PC-9 (cell line): ENCODE results near the gene SPATA46. TPM values are rescaled to one million over a fixed set of nuclear protein-coding genes. Genes with fewer than 3 reads are reported as not detected.
A peak's percentile ranks its signal among the peaks of the same experiment; 100 is the strongest.

Experiments
- BruUV-seq: library from RNA; stranded (reverse); fragments of 400-500 nt; replicated peaks from 2 replicates; lab custom pipeline; 2021; lab: Mats Ljungman, UMichigan
- CTCF ChIA-PET: fragments of 300-600 bp; sonication (Branson Sonifier 250); formaldehyde crosslinking; loops from one replicate; lab custom pipeline; 2022; ENCODE audit warnings: antibody characterized with exemption; lab: Charles Lee
- POLR2A ChIA-PET: fragments of 300-600 bp; sonication (Branson Sonifier 250); formaldehyde crosslinking; loops from one replicate; lab custom pipeline; 2022; ENCODE audit warnings: antibody characterized with exemption; ENCODE audit not compliant: unreplicated experiment; lab: Charles Lee
- DNase-seq, 2 experiments: peaks; one replicate each; pipeline versions ENCODE4 v3.0.0 to v3.0.0-alpha.2; 2015 to 2022; ENCODE audit warnings: mixed read lengths in 1 of 2
- H2AFZ ChIP-seq: fragments of 200-600 bp; sonication (generic); 2 replicates; pipeline ENCODE4 v1.8.1; 2017; ENCODE audit warnings: antibody characterized with exemption
- H3F3A ChIP-seq: fragments of 200-600 bp; sonication (generic); 2 replicates; pipeline ENCODE4 v1.8.1; 2017; ENCODE audit warnings: antibody characterized with exemption, mild to moderate bottlenecking, low read depth; ENCODE audit not compliant: insufficient read depth
- H3K27ac ChIP-seq: fragments of 200-600 bp; sonication (generic); 2 replicates; pipeline ENCODE4 v1.6.1; 2016; ENCODE audit warnings: mixed run types
- H3K27me3 ChIP-seq: fragments of 200-600 bp; sonication (generic); 2 replicates; pipeline ENCODE4 v1.6.1; 2016; ENCODE audit warnings: low read depth, mixed run types; ENCODE audit not compliant: insufficient read depth
- H3K36me3 ChIP-seq: fragments of 200-600 bp; sonication (generic); 2 replicates; pipeline ENCODE4 v1.6.1; 2016; ENCODE audit warnings: low read depth, mixed run types
- H3K4me1 ChIP-seq: fragments of 200-600 bp; sonication (generic); replicated peaks from 2 replicates; pipeline ENCODE4 v1.6.1; 2016; ENCODE audit warnings: mixed run types; ENCODE audit not compliant: insufficient read depth
- H3K4me2 ChIP-seq: fragments of 200-600 bp; sonication (generic); 2 replicates; pipeline ENCODE4 v1.6.1; 2017; ENCODE audit warnings: mixed run types
- H3K4me3 ChIP-seq: fragments of 200-600 bp; sonication (generic); 2 replicates; pipeline ENCODE4 v1.6.1; 2016; ENCODE audit warnings: mixed run types
- H3K79me2 ChIP-seq: fragments of 200-600 bp; sonication (generic); 2 replicates; pipeline ENCODE4 v1.6.1; 2017; ENCODE audit warnings: low read depth, mixed run types
- H3K9me2 ChIP-seq: fragments of 200-600 bp; sonication (generic); 2 replicates; pipeline ENCODE4 v1.8.1; 2017; ENCODE audit warnings: mild to moderate bottlenecking; ENCODE audit not compliant: insufficient read depth
- H3K9me3 ChIP-seq: fragments of 200-600 bp; sonication (generic); 2 replicates; pipeline ENCODE4 v1.8.1; 2016; ENCODE audit warnings: low read depth; ENCODE audit not compliant: insufficient read depth
- H4K20me1 ChIP-seq: fragments of 200-600 bp; sonication (generic); 2 replicates; pipeline ENCODE4 v1.8.1; 2017; ENCODE audit not compliant: insufficient read depth
- EZH2 ChIP-seq: fragments of 200-600 bp; sonication (generic); IDR thresholded peaks from 2 replicates; pipeline ENCODE4 v1.8.0; 2017; ENCODE audit warnings: antibody characterized with exemption, low read depth
- intact Hi-C: fragments of 100-400 bp; cut with micrococcal nuclease; formaldehyde crosslinking; loops from one replicate; pipeline ENCODE4 v1.10.0; 2022; ENCODE audit not compliant: unreplicated experiment
- total RNA-seq: library from RNA; stranded (reverse); gene quantifications from 2 replicates; pipeline ENCODE4 v1.2.3, GENCODE V29; 2021
- TF ChIP-seq, protein P1 (sequence below): fragments of 200-600 bp; sonication (generic); conservative IDR thresholded peaks from 2 replicates; pipeline ENCODE4 v1.6.1; 2017; ENCODE audit warnings: mixed run types, antibody characterized with exemption, mild to moderate bottlenecking, moderate library complexity

The SPATA46 gene
- total RNA-seq, 1 experiment from 2014 or later: not detected

DNA sequence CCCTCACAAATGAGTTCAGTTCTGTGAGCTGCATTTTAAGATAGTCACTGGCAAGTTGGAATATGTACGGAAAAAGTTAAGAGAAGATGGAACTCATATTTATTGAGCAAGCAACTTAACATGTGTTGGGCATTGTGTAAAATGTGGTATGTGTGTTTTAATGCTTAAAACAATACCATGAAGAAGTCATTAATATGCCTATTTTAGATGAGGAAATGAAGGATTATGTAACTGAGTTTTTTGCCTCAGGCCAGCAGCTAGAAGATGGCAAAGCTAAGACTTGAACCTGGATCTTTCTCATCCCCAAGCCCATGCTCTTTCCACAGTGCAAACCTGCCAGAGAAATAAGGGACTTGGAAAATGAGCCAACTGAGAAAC is 48.9 kb downstream of the SPATA46 start:
- Histone ChIP-seq H3K4me1 (peaks cover 22% of the 10 kb centered on the region), H3K36me3 (no peaks in the 10 kb centered on the region), H3K79me2 (0 out of 2 replicates have a peak, but pooled peaks cover 5% of the 10 kb centered on the region), H3K9me3 (0 out of 2 replicates have a peak, but pooled peaks cover 4% of the 10 kb centered on the region), H3K27me3 (no peaks in the 10 kb centered on the region), H3F3A (peaks cover 16% of the 10 kb centered on the region), H3K9me2 (no peaks in the 10 kb centered on the region), H3K27ac (no peak overlapping the region), H2AFZ (no peak overlapping the region), H3K4me3 (no peak overlapping the region), H3K4me2 (0 out of 2 replicates have a peak overlapping the region, but pooled peaks have one; percentile 27), H4K20me1 (0 out of 2 replicates have a peak, but pooled peaks cover 3% of the 10 kb centered on the region)
- TF ChIP-seq, protein P1, sequence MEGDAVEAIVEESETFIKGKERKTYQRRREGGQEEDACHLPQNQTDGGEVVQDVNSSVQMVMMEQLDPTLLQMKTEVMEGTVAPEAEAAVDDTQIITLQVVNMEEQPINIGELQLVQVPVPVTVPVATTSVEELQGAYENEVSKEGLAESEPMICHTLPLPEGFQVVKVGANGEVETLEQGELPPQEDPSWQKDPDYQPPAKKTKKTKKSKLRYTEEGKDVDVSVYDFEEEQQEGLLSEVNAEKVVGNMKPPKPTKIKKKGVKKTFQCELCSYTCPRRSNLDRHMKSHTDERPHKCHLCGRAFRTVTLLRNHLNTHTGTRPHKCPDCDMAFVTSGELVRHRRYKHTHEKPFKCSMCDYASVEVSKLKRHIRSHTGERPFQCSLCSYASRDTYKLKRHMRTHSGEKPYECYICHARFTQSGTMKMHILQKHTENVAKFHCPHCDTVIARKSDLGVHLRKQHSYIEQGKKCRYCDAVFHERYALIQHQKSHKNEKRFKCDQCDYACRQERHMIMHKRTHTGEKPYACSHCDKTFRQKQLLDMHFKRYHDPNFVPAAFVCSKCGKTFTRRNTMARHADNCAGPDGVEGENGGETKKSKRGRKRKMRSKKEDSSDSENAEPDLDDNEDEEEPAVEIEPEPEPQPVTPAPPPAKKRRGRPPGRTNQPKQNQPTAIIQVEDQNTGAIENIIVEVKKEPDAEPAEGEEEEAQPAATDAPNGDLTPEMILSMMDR: no peak
- no peak for TF ChIP-seq EZH2
- intact Hi-C loops: no loop called here
- POLR2A ChIA-PET: interaction anchor here (0.7 kb wide), 2 partner anchors 45 to 61 kb away, joined by 3 to 9 read pairs; no protein-coding TSS in a partner anchor
- CTCF ChIA-PET: interaction anchor here (0.7 kb wide), 1 partner anchor 137 kb away, joined by 3 read pairs; no protein-coding TSS in a partner anchor
- BruUV-seq: no TSS peak
- DNase-seq: no peak

DNA sequence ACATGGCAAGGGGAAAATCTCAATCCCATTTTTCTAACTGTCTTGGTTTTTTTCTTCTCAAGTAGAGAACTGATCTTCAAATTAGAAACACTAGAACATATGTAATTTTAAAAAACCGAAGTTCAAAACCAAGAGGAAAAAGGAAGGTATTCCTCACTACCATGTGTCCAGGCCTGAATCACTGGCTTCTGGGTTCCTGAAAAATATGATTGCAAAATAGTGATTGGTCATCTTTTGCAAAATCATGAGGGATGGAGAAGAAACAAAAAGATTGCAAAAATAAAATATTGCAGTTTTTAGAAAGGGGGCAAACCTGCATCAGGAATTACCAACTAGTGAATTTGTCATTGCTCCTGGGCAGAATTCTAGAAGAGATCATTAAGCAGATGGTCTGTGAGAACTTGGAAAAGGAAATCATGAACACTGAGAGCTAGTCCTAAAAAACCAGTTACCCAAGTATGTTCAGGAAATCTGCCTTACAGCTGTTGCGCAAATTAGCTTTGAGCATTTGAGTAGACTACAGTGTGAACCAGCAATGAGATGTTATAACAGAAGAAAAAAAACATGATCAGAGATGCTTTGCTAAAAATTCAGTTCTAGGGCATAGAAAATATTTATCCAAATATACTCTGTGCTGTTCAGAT is 49.4 kb downstream of the SPATA46 start:
- Histone ChIP-seq H3K9me2 (no peaks in the 10 kb centered on the region), H4K20me1 (0 out of 2 replicates have a peak, but pooled peaks cover 3% of the 10 kb centered on the region), H3F3A (peaks cover 16% of the 10 kb centered on the region), H3K4me1 (peaks cover 22% of the 10 kb centered on the region), H3K9me3 (0 out of 2 replicates have a peak, but pooled peaks cover 4% of the 10 kb centered on the region), H2AFZ (no peak overlapping the region), H3K27me3 (no peaks in the 10 kb centered on the region), H3K27ac (peak overlapping the region; percentile 46), H3K4me3 (no peak overlapping the region), H3K36me3 (0 out of 2 replicates have a peak, but pooled peaks cover 5% of the 10 kb centered on the region), H3K4me2 (0 out of 2 replicates have a peak overlapping the region, but pooled peaks have one; percentile 27), H3K79me2 (0 out of 2 replicates have a peak, but pooled peaks cover 5% of the 10 kb centered on the region)
- intact Hi-C loops: no loop called here
- BruUV-seq: no TSS peak
- TF ChIP-seq, protein P1: no peak
- TF ChIP-seq EZH2: no peak
- DNase-seq: peak in 1 of 2 experiments; percentile 71
- ChIA-PET POLR2A (interaction anchor here (0.7 kb wide), 1 partner anchor 62 kb away, joined by 3 read pairs; no protein-coding TSS in a partner anchor), CTCF (interaction anchor here (0.7 kb wide), 1 partner anchor 136 kb away, joined by 3 read pairs; no protein-coding TSS in a partner anchor)

DNA sequence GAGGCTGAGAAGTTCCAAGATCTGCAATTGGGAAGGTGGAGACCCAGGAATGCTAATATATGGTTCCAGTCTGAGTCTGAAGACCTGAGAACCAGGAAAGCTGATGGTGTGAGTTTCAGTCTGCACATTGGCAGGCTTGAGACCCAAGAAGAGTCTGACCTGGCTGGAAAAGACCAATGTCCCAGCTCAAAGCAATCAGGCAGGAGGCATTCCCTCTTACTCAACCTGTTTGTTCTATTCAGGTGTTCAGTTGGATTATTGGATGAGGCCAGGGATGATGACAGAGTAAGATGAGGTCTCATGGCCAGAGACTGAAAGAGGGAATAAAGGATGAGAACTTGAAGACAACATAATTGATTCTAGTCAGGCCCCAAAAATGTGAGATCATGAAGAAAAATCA is 50.1 kb downstream of the SPATA46 start:
- POLR2A ChIA-PET: no interaction called here

More for the DNA sequence above, 50.1 kb downstream of the SPATA46 start:
- CTCF ChIA-PET: no interaction called here
- no TSS peak for BruUV-seq
- Histone ChIP-seq H3K36me3 (0 out of 2 replicates have a peak, but pooled peaks cover 5% of the 10 kb centered on the region), H3K27ac (peak overlapping the region; percentile 46), H3K9me2 (no peaks in the 10 kb centered on the region), H3K27me3 (no peaks in the 10 kb centered on the region), H4K20me1 (0 out of 2 replicates have a peak, but pooled peaks cover 3% of the 10 kb centered on the region), H3K79me2 (0 out of 2 replicates have a peak, but pooled peaks cover 5% of the 10 kb centered on the region), H3K4me2 (no peak overlapping the region), H3K9me3 (0 out of 2 replicates have a peak, but pooled peaks cover 4% of the 10 kb centered on the region), H3F3A (peaks cover 16% of the 10 kb centered on the region), H3K4me3 (no peak overlapping the region), H2AFZ (no peak overlapping the region), H3K4me1 (peaks cover 22% of the 10 kb centered on the region)
- DNase-seq: no peak
- intact Hi-C loops: no loop called here
- TF ChIP-seq, protein P1: no peak
- TF ChIP-seq EZH2: no peak
